ENCODE measurements around the gene TAP2.

Gene TAP2

GRCh38 chr6:32854376-32855178, 16.0 kb upstream of the TAP2 start:
- DNase-seq (ENCODE audit: low read depth) = no peak

- peak; percentile 78 for DNase-seq (ENCODE audit: low read depth)
Measured at GRCh38 chr6:32853541-32854375, 15.2 kb upstream of the TAP2 start, which contains the start of the genes PSMB9 and TAP1. TSS of gene PSMB9 (plus strand) at chr6:32854192. CDS start at chr6:32854230, 38 bp downstream. TSS of gene TAP1 (minus strand) at chr6:32853704. CDS start at chr6:32853636, 68 bp downstream.

GRCh38 chr6:32852844-32853540, 14.5 kb upstream of the TAP2 start:
- DNase-seq (ENCODE audit: low read depth) = no peak

- no peak for DNase-seq (ENCODE audit: low read depth)
Measured at GRCh38 chr6:32852018-32852843, 13.7 kb upstream of the TAP2 start.

GRCh38 chr6:32851025-32851424, 12.5 kb upstream of the TAP2 start:
- no peak for DNase-seq (ENCODE audit: low read depth)

GRCh38 chr6:32849126-32849525, 10.6 kb upstream of the TAP2 start:
- no peak for DNase-seq (ENCODE audit: low read depth)

GRCh38 chr6:32847795-32848194, 9.3 kb upstream of the TAP2 start:
- no peak for DNase-seq (ENCODE audit: low read depth)

- no peak for DNase-seq (ENCODE audit: low read depth)
Measured at GRCh38 chr6:32847004-32847403, 8.5 kb upstream of the TAP2 start.

- DNase-seq (ENCODE audit: low read depth) = no peak
Measured at GRCh38 chr6:32845384-32845884, 6.9 kb upstream of the TAP2 start.

GRCh38 chr6:32844839-32845383, 6.4 kb upstream of the TAP2 start:
- DNase-seq (ENCODE audit: low read depth) = no peak

GRCh38 chr6:32843979-32844838, 5.7 kb upstream of the TAP2 start, which contains the start of gene PSMB8:
TSS of gene PSMB8 (minus strand) at chr6:32844047. CDS start at chr6:32843996, 51 bp downstream.
- peak; percentile 71 for DNase-seq (ENCODE audit: low read depth)

GRCh38 chr6:32843331-32843978, 4.9 kb upstream of the TAP2 start:
- no peak for DNase-seq (ENCODE audit: low read depth)

- DNase-seq (ENCODE audit: low read depth) = no peak
Measured at GRCh38 chr6:32842690-32843089, 4.2 kb upstream of the TAP2 start.

- no peak for DNase-seq (ENCODE audit: low read depth)
Measured at GRCh38 chr6:32842021-32842650, 3.6 kb upstream of the TAP2 start.

- DNase-seq (ENCODE audit: low read depth) = no peak
Measured at GRCh38 chr6:32840604-32841246, 2.2 kb upstream of the TAP2 start.

- DNase-seq (ENCODE audit: low read depth) = no peak
Measured at GRCh38 chr6:32839356-32839755, 817 bp upstream of the TAP2 start.

- no peak for DNase-seq (ENCODE audit: low read depth)
Measured at GRCh38 chr6:32837651-32838113, 857 bp downstream of the TAP2 start.

- DNase-seq (ENCODE audit: low read depth) = no peak
Measured at GRCh38 chr6:32836873-32837272, 1.7 kb downstream of the TAP2 start.
